ENCODE data around the gene TMCC1.
"Not testable (repeated sequence)": the region's sequence is repeated elsewhere in the genome, so short reads cannot be mapped to it uniquely, and the experiment has no call there.

Gene TMCC1

DNA sequence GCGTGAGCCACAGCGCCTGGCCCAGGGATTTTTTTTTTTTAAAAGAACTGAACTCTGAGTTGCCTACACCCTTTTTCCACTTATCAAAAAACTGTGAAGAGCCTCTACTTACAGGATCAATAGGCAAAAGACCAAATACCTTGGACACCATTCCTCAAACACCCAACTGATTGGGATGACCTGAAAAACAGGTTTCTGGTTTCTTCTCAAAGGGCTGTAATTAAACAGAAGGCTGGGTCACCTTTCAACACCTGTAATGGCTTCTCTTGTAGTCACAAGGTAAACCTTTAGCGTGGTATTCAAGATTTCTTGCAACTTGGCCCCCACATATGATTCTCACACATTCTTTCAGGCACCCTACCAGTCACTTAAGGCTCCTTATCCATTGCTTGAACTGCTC is 248.7 kb downstream of the TMCC1 start:
- Histone ChIP-seq H3K4me1 (ENCODE audit: control insufficient read depth in 1 of 2, insufficient read depth in 2 of 2, low read length in 2 of 2) (no peaks in the 10 kb centered on the region), H3K27me3 (ENCODE audit: low read depth, low read length) (no peaks in the 10 kb centered on the region), H3K4me3 (ENCODE audit: low read depth in 1 of 2, low read length in 2 of 2) (no peak overlapping the region), H3K9me3 (ENCODE audit: control insufficient read depth in 1 of 2, low read length in 2 of 2) (no peaks in the 10 kb centered on the region), H3K27ac (ENCODE audit: low read length) (no peak overlapping the region), H3K36me3 (ENCODE audit: control insufficient read depth in 1 of 2, insufficient read depth in 2 of 2, low read length in 2 of 2) (no peaks in the 10 kb centered on the region)

DNA sequence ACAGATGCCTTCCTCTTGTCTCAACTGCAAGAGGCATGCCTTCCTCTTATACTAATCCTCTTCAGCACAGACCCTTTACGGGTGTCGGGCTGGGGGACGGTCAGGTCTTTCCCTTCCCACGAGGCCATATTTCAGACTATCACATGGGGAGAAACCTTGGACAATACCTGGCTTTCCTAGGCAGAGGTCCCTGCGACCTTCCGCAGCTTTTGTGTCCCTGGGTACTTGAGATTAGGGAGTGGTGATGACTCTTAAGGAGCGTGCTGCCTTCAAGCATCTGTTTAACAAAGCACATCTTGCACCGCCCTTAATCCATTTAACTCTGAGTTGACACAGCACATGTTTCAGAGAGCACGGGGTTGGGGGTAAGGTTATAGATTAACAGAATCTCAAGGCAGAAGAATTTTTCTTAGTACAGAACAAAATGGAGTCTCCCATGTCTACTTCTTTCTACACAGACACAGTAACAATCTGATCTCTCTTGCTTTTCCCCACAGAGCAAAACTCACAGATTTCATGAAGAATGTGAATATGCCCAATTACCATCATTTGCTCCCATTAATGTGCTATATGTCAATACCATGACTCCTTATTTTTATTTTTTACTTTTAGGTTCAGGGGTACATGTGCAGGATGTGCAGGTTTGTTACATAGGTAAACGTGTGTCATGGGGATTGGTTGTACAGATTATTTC is 251.8 kb downstream of the TMCC1 start:
- H3K36me3 ChIP-seq (ENCODE audit: control insufficient read depth in 1 of 2, insufficient read depth in 2 of 2, low read length in 2 of 2); H3K9me3 ChIP-seq (ENCODE audit: control insufficient read depth in 1 of 2, low read length in 2 of 2); H3K27me3 ChIP-seq (ENCODE audit: low read depth, low read length); H3K4me1 ChIP-seq (ENCODE audit: control insufficient read depth in 1 of 2, insufficient read depth in 2 of 2, low read length in 2 of 2); H3K27ac ChIP-seq (ENCODE audit: low read length); H3K4me3 ChIP-seq (ENCODE audit: low read depth in 1 of 2, low read length in 2 of 2): not testable (repeated sequence)

DNA sequence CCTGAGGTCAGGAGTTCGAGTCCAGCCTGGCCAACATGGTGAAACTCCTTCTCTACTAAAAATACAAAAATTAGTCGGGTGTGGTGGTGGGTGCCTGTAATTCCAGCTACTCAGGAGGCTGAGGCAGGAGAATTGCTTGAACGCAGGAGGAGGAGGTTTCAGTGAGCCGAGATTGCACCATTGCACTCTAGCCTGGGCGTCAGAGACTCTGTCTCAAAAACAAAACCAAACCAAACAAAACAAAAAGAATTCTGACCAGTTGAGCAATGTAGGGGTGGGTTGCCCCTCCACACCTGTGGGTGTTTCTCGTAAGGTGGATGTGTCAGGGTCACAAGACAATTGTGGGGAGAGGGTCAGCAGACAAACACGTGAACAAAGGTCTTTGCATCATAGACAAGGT is 252.5 kb downstream of the TMCC1 start:
- H3K27me3 ChIP-seq (ENCODE audit: low read depth, low read length); H3K27ac ChIP-seq (ENCODE audit: low read length); H3K4me1 ChIP-seq (ENCODE audit: control insufficient read depth in 1 of 2, insufficient read depth in 2 of 2, low read length in 2 of 2); H3K4me3 ChIP-seq (ENCODE audit: low read depth in 1 of 2, low read length in 2 of 2); H3K9me3 ChIP-seq (ENCODE audit: control insufficient read depth in 1 of 2, low read length in 2 of 2); H3K36me3 ChIP-seq (ENCODE audit: control insufficient read depth in 1 of 2, insufficient read depth in 2 of 2, low read length in 2 of 2): not testable (repeated sequence)

DNA sequence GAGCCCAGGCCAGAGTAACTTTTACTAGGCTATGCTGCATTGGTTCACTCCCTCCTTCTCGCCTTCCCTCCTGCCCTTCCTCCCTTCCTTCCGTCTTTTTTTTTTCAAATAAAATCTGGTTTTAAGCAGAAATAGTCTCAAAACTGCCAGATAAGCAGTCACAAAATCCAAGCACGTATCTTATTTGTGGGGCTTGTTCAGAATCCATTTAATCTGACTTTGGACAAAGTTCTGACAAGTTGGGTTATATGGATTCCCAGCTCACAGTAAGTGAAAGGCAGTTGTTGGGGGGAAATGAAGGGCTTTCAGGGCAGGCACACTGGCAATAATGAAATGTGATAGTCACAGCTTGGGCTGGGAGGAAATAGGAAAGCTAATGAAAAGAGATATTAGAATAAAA is 255.0 kb downstream of the TMCC1 start:
- H3K4me1 ChIP-seq (ENCODE audit: control insufficient read depth in 1 of 2, insufficient read depth in 2 of 2, low read length in 2 of 2), result no peaks in the 10 kb centered on the region
- H3K27ac ChIP-seq (ENCODE audit: low read length), result no peak overlapping the region
- H3K36me3 ChIP-seq (ENCODE audit: control insufficient read depth in 1 of 2, insufficient read depth in 2 of 2, low read length in 2 of 2), result no peaks in the 10 kb centered on the region
- peaks cover 0 to 7% of the 10 kb centered on the region in 2 donors for H3K9me3 ChIP-seq (ENCODE audit: control insufficient read depth in 1 of 2, low read length in 2 of 2)
- no peaks in the 10 kb centered on the region for H3K27me3 ChIP-seq (ENCODE audit: low read depth, low read length)
- no peak overlapping the region for H3K4me3 ChIP-seq (ENCODE audit: low read depth in 1 of 2, low read length in 2 of 2)

DNA sequence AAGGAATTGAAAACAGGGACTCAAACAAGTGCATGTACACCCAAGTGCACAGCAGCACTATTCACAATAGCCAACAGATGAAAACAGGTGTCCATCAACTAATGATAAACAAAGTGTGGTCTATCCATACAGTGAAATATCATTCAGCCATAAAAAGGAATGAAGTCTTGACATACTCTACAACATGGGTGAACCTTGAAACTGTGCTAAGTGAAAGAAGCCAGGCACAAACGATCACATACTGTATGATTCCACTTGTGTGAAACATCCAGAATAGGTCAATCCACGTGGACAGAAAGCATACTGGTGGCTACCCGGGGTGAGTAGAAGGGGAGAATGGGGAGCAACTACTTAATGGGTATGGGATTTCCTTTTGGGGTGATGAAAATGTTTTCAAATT is 257.4 kb downstream of the TMCC1 start:
- H3K27ac ChIP-seq (ENCODE audit: low read length), result no peak overlapping the region
- no peak overlapping the region for H3K4me3 ChIP-seq (ENCODE audit: low read depth in 1 of 2, low read length in 2 of 2)
- no peaks in the 10 kb centered on the region for H3K36me3 ChIP-seq (ENCODE audit: control insufficient read depth in 1 of 2, insufficient read depth in 2 of 2, low read length in 2 of 2)
- no peaks in the 10 kb centered on the region for H3K27me3 ChIP-seq (ENCODE audit: low read depth, low read length)
- no peaks in the 10 kb centered on the region for H3K4me1 ChIP-seq (ENCODE audit: control insufficient read depth in 1 of 2, insufficient read depth in 2 of 2, low read length in 2 of 2)
- peaks cover 0 to 7% of the 10 kb centered on the region in 2 donors for H3K9me3 ChIP-seq (ENCODE audit: control insufficient read depth in 1 of 2, low read length in 2 of 2)

DNA sequence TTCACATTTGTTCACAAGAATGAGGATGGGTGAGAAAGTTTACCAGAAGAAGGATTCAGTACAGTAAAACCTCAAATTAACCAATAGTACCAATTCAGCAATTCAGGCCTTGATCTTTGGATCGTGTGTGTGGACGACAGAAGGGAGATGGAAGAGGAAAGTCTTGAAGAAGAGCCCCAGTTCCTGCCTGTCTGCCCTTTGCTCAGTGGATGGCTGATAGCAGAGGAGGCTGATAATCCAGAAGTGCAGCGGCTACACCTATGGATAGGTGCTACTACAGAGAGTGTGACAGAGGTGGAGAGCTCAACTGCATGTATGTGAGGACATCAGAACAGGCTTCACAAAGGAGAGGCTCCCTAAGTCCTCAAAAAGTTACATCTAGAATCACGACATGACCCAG is 257.9 kb downstream of the TMCC1 start:
- Histone ChIP-seq H3K36me3 (ENCODE audit: control insufficient read depth in 1 of 2, insufficient read depth in 2 of 2, low read length in 2 of 2) (no peaks in the 10 kb centered on the region), H3K4me1 (ENCODE audit: control insufficient read depth in 1 of 2, insufficient read depth in 2 of 2, low read length in 2 of 2) (no peaks in the 10 kb centered on the region), H3K27ac (ENCODE audit: low read length) (no peak overlapping the region), H3K27me3 (ENCODE audit: low read depth, low read length) (no peaks in the 10 kb centered on the region), H3K4me3 (ENCODE audit: low read depth in 1 of 2, low read length in 2 of 2) (no peak overlapping the region), H3K9me3 (ENCODE audit: control insufficient read depth in 1 of 2, low read length in 2 of 2) (peaks cover 0 to 7% of the 10 kb centered on the region in 2 donors)

DNA sequence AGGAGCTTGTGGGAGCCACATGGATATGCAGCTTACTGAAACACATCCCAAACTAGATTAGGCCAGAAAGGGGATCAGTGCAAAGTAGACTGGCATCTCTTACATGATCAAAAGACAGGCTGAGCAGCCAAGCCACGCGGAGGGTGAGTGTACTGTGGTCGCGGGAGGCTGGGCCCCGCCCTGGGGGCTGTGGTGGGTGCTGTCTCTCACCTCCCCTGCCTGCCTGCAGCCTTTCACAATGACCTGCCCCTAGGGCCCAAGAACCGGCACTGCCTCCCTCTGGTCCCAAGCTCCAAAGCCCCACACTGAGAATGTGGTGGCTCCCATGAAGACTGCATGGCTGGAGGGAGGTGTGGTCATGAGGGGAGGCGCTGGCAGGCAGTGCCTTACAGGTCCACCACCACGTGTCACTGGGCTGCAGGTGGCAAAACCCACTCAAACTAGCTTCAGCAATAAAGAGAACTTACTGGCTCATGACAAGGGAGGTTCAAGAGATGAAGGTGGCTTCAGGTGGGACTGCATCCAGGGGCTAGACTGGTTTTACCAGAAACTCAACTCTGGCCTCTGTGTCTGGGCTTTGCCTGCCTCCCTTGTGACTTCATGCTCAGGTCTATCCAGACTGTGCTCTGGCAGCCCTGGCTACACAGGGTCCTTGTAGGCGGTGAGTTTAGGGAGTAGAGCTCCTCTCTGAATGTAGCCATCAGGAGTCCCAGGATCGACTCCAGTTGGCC is 259.6 kb downstream of the TMCC1 start:
- Histone ChIP-seq H3K36me3 (ENCODE audit: control insufficient read depth in 1 of 2, insufficient read depth in 2 of 2, low read length in 2 of 2) (no peaks in the 10 kb centered on the region), H3K9me3 (ENCODE audit: control insufficient read depth in 1 of 2, low read length in 2 of 2) (peaks cover 0 to 7% of the 10 kb centered on the region in 2 donors), H3K27me3 (ENCODE audit: low read depth, low read length) (no peaks in the 10 kb centered on the region), H3K4me1 (ENCODE audit: control insufficient read depth in 1 of 2, insufficient read depth in 2 of 2, low read length in 2 of 2) (no peaks in the 10 kb centered on the region), H3K4me3 (ENCODE audit: low read depth in 1 of 2, low read length in 2 of 2) (no peak overlapping the region), H3K27ac (ENCODE audit: low read length) (no peak overlapping the region)

DNA sequence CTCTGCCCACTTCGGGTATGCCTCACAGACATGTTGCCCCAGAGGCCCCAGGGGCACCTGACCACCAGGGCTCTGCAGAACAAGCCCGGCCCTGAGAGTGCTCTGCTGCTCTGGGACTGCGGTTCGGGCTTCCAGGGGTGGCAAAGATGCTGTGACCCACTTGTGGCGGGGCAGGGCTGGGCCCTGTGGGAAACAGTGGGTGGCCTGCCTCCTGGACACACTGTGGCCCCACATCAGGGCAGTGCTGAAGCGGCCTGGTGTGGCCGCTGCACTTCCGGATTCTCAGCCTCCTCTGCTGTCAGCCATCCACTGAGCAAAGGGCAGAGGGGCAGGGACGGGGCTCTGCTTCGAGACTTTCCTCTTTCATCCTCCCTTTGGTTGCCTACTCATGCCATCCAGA is 260.5 kb downstream of the TMCC1 start:
- Histone ChIP-seq H3K4me3 (ENCODE audit: low read depth in 1 of 2, low read length in 2 of 2) (no peak overlapping the region), H3K27ac (ENCODE audit: low read length) (no peak overlapping the region), H3K36me3 (ENCODE audit: control insufficient read depth in 1 of 2, insufficient read depth in 2 of 2, low read length in 2 of 2) (peaks cover 0 to under 1% of the 10 kb centered on the region in 2 donors), H3K4me1 (ENCODE audit: control insufficient read depth in 1 of 2, insufficient read depth in 2 of 2, low read length in 2 of 2) (peaks cover 2 to 4% of the 10 kb centered on the region in 2 donors), H3K27me3 (ENCODE audit: low read depth, low read length) (no peaks in the 10 kb centered on the region), H3K9me3 (ENCODE audit: control insufficient read depth in 1 of 2, low read length in 2 of 2) (peaks cover 0 to 7% of the 10 kb centered on the region in 2 donors)

DNA sequence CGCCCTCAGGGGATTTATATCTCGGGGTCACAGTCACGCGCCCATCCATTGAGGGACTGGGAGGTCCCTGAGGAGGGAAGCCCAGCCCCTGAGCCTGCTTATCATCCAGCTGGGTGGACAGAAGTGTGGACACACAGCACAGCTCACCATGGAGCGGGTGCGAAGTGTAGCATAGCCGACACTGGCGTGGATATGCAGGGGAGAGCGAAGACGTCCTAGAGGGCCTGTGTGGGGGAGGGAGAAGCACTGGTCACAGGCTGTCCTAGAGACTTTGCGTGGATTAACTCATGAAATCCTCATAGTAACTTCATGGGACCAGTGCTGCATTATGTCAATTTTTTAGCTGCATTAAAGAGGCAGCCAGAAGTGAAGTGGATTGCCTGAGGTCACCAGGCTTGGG is 261.0 kb downstream of the TMCC1 start:
- peaks cover 0 to 4% of the 10 kb centered on the region in 2 donors for H3K36me3 ChIP-seq (ENCODE audit: control insufficient read depth in 1 of 2, insufficient read depth in 2 of 2, low read length in 2 of 2)
- no peaks in the 10 kb centered on the region for H3K27me3 ChIP-seq (ENCODE audit: low read depth, low read length)
- H3K27ac ChIP-seq (ENCODE audit: low read length), result no peak overlapping the region
- peaks cover 5% of the 10 kb centered on the region in 2 donors for H3K4me1 ChIP-seq (ENCODE audit: control insufficient read depth in 1 of 2, insufficient read depth in 2 of 2, low read length in 2 of 2)
- H3K9me3 ChIP-seq (ENCODE audit: control insufficient read depth in 1 of 2, low read length in 2 of 2), result peaks cover 0 to 7% of the 10 kb centered on the region in 2 donors
- H3K4me3 ChIP-seq (ENCODE audit: low read depth in 1 of 2, low read length in 2 of 2), result no peak overlapping the region

DNA sequence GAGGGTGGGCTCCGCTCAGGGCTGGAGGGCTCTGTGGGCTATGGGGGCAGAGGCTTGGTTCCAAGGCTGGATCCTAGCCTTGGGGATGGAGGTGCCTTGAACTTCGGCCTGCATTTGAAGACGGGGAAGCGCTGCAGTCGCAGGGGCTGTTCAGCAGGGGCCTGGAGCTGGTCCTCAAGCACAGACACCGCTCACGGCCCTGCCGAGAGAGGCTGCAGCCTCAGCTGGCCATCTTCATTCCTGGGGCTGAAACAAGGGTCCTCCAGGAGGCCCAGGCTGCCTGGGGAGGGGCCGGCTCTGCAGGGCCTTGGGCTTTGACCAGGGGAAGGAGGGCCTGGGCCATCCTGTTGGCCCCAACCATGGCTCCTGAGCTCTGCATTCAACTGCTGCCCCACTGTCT is 261.5 kb downstream of the TMCC1 start:
- H3K4me1 ChIP-seq (ENCODE audit: control insufficient read depth in 1 of 2, insufficient read depth in 2 of 2, low read length in 2 of 2), result peaks cover 5% of the 10 kb centered on the region in 2 donors
- H3K9me3 ChIP-seq (ENCODE audit: control insufficient read depth in 1 of 2, low read length in 2 of 2), result peaks cover 0 to 7% of the 10 kb centered on the region in 2 donors

DNA sequence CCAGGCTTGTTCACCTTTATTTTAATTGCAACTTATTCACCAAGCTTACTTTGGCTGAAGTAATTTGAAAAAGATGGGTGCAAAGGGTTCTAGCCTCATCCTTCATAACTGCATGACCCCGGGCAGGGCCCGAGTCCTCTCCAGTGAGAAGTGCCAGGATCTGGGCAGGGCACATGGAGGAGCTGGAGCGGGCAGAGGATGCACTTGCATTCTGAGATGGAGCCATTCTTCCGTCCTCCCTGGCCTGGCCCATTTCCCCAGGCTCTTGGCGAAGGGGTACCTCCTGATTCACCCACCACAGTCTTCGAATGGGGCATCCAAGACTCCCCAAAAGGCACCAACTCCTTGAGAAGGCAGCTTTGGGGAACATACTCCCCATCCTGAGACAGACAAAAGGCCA is 264.5 kb downstream of the TMCC1 start:
- Histone ChIP-seq H3K4me1 (ENCODE audit: control insufficient read depth in 1 of 2, insufficient read depth in 2 of 2, low read length in 2 of 2) (peaks cover 8 to 24% of the 10 kb centered on the region in 2 donors), H3K27ac (ENCODE audit: low read length) (no peak overlapping the region), H3K4me3 (ENCODE audit: low read depth in 1 of 2, low read length in 2 of 2) (no peak overlapping the region), H3K36me3 (ENCODE audit: control insufficient read depth in 1 of 2, insufficient read depth in 2 of 2, low read length in 2 of 2) (peaks cover 0 to 11% of the 10 kb centered on the region in 2 donors), H3K9me3 (ENCODE audit: control insufficient read depth in 1 of 2, low read length in 2 of 2) (no peaks in the 10 kb centered on the region), H3K27me3 (ENCODE audit: low read depth, low read length) (no peaks in the 10 kb centered on the region)

More for the DNA sequence above, 261.5 kb downstream of the TMCC1 start:
- peaks cover 0 to 6% of the 10 kb centered on the region in 2 donors for H3K36me3 ChIP-seq (ENCODE audit: control insufficient read depth in 1 of 2, insufficient read depth in 2 of 2, low read length in 2 of 2)
- no peak overlapping the region for H3K4me3 ChIP-seq (ENCODE audit: low read depth in 1 of 2, low read length in 2 of 2)
- no peaks in the 10 kb centered on the region for H3K27me3 ChIP-seq (ENCODE audit: low read depth, low read length)
- no peak overlapping the region for H3K27ac ChIP-seq (ENCODE audit: low read length)

Measured in muscle layer of duodenum (tissue), 2 donors.